Left lobe of liver (tissue), 2 donors: ENCODE measurements around the gene DOK3. TPM values are rescaled to one million over a fixed set of nuclear protein-coding genes. Genes with fewer than 3 reads are reported as not detected.

Source experiments
- ATAC-seq: fragments of 200-7000 bp; cut with Tn5 transposase; one replicate; pipeline ENCODE4 v1.9.1; 2020; ENCODE audit warnings: mild to moderate bottlenecking, moderate library complexity
- DNase-seq: peaks from one replicate; pipeline ENCODE4 v3.0.0-alpha.2; 2020; ENCODE audit warnings: low spot score
- total RNA-seq: library from RNA; stranded (reverse); gene quantifications from one replicate; pipeline ENCODE4 v1.2.1, GENCODE V29; 2021
- donor health status: DM: no; HTN: no; CAD: no; lungs with moderate emphysema.
- donor health status: DM: no; HTN: yes; CAD: no.

The DOK3 gene
- total RNA-seq, 1 donor from 2014 or later = 3.2 TPM

GRCh38 chr5:177516601-177517568, 7.3 kb upstream of the DOK3 start, which contains the start of gene DDX41:
Gene DDX41, minus strand, starts transcription at chr5:177516961. Its CDS starts 16 bp downstream, at chr5:177516945.
- ATAC-seq (peak; percentile 87), DNase-seq (peak; percentile 99)

GRCh38 chr5:177515580-177515979, 6.0 kb upstream of the DOK3 start:
- ATAC-seq (no peak), DNase-seq (no peak)

- DNase-seq (no peak), ATAC-seq (no peak)
Observed at GRCh38 chr5:177514541-177514940, 4.9 kb upstream of the DOK3 start.

GRCh38 chr5:177513500-177513899, 3.9 kb upstream of the DOK3 start:
- DNase-seq (no peak), ATAC-seq (no peak)

- ATAC-seq = no peak
- DNase-seq = no peak
Observed at GRCh38 chr5:177512736-177513380, 3.2 kb upstream of the DOK3 start.

GRCh38 chr5:177511796-177512675, 2.4 kb upstream of the DOK3 start:
- ATAC-seq (no peak), DNase-seq (no peak)

- DNase-seq (no peak), ATAC-seq (no peak)
Observed at GRCh38 chr5:177511181-177511580, 1.6 kb upstream of the DOK3 start.

- no peak for DNase-seq
- ATAC-seq = no peak
Observed at GRCh38 chr5:177510567-177511053, 984 bp upstream of the DOK3 start.

- ATAC-seq (no peak), DNase-seq (no peak)
Observed at GRCh38 chr5:177509991-177510566, 453 bp upstream of the DOK3 start.

GRCh38 chr5:177508837-177509236, 789 bp downstream of the DOK3 start:
- ATAC-seq (no peak), DNase-seq (no peak)

GRCh38 chr5:177508221-177508611, 1.4 kb downstream of the DOK3 start:
- ATAC-seq = peak; percentile 8
- no peak for DNase-seq

GRCh38 chr5:177507596-177508220, 1.9 kb downstream of the DOK3 start:
- DNase-seq (no peak), ATAC-seq (peak; percentile 13)

GRCh38 chr5:177507165-177507564, 2.5 kb downstream of the DOK3 start:
- DNase-seq = no peak
- no peak for ATAC-seq

GRCh38 chr5:177505075-177505474, 4.6 kb downstream of the DOK3 start:
- no peak for DNase-seq
- ATAC-seq = no peak

- DNase-seq (no peak), ATAC-seq (no peak)
Observed at GRCh38 chr5:177504086-177505056, 5.3 kb downstream of the DOK3 start.

- ATAC-seq (no peak), DNase-seq (no peak)
Observed at GRCh38 chr5:177503351-177504085, 6.1 kb downstream of the DOK3 start.

GRCh38 chr5:177502886-177503285, 6.7 kb downstream of the DOK3 start:
- no peak for ATAC-seq
- no peak for DNase-seq
